ENCODE data around the gene SELENOS.
A peak's percentile ranks its signal among the peaks of the same experiment; 100 is the strongest.

The SELENOS gene

GRCh38 chr15:101276501-101277037 is 716 bp downstream of the SELENOS start:
- no peak for DNase-seq

- no peak for DNase-seq
Observed at GRCh38 chr15:101275018-101275417, 2.3 kb downstream of the SELENOS start.

GRCh38 chr15:101273534-101273933 is 3.8 kb downstream of the SELENOS start:
- no peak for DNase-seq

GRCh38 chr15:101272584-101272983 is 4.7 kb downstream of the SELENOS start:
- no peak for DNase-seq

- no peak for DNase-seq
Observed at GRCh38 chr15:101269479-101270223, 7.6 kb downstream of the SELENOS start.

GRCh38 chr15:101267320-101268104 is 9.8 kb downstream of the SELENOS start:
- DNase-seq, result no peak

- DNase-seq, result no peak
Observed at GRCh38 chr15:101266787-101267186, 10.5 kb downstream of the SELENOS start.

GRCh38 chr15:101266034-101266433 is 11.3 kb downstream of the SELENOS start:
- no peak for DNase-seq

- DNase-seq, result no peak
Observed at GRCh38 chr15:101264911-101265641, 12.2 kb downstream of the SELENOS start.

- no peak for DNase-seq
Observed at GRCh38 chr15:101264011-101264410, 13.3 kb downstream of the SELENOS start.

GRCh38 chr15:101262551-101262950 is 14.7 kb downstream of the SELENOS start:
- DNase-seq, result no peak

- DNase-seq, result peak; percentile 53
Observed at GRCh38 chr15:101258238-101259144, 18.8 kb downstream of the SELENOS start.

GRCh38 chr15:101256757-101257156 is 20.5 kb downstream of the SELENOS start:
- no peak for DNase-seq

- no peak for DNase-seq
Observed at GRCh38 chr15:101255615-101256241, 21.6 kb downstream of the SELENOS start.

GRCh38 chr15:101255051-101255395 is 22.3 kb downstream of the SELENOS start:
- DNase-seq, result no peak

GRCh38 chr15:101254157-101255050 is 22.9 kb downstream of the SELENOS start:
- DNase-seq, result no peak

GRCh38 chr15:101252836-101253235 is 24.4 kb downstream of the SELENOS start:
- no peak for DNase-seq

- peak; percentile 80 for DNase-seq
Observed at GRCh38 chr15:101251830-101252820, 25.2 kb downstream of the SELENOS start, which contains the start of gene CHSY1. TSS of gene CHSY1 (minus strand) at chr15:101252048. CDS start at chr15:101251456, 592 bp downstream.
